Endothelial cell of umbilical vein (primary cell): ENCODE measurements around the gene STX4. TPM values are rescaled to one million over a fixed set of nuclear protein-coding genes. Genes with fewer than 3 reads are reported as not detected.

Experiments used
- BruUV-seq: library from RNA; stranded (reverse); fragments of 400-500 nt; replicated peaks from 2 replicates; lab custom pipeline; 2021; lab: Mats Ljungman, UMichigan
- CTCF ChIA-PET: fragments of 300-600, 350-600 bp; sonication (Branson Sonifier 250); formaldehyde crosslinking; loops from one replicate; lab custom pipeline; 2021; ENCODE audit warnings: antibody characterized with exemption, inconsistent platforms; lab: Charles Lee
- POLR2A ChIA-PET: fragments of 300-600, 350-600 bp; sonication (Branson Sonifier 250); formaldehyde crosslinking; loops from one replicate; lab custom pipeline; 2021; ENCODE audit warnings: antibody characterized with exemption, inconsistent platforms; lab: Charles Lee
- DNase-seq: peaks from one replicate; pipeline ENCODE4 v3.0.0-alpha.2; 2011; ENCODE audit warnings: low read depth, low spot score
- FAIRE-seq: peaks from 2 replicates; lab custom pipeline; 2011; peaks lifted over from hg19 to GRCh38; lab: Jason Lieb, UNC
- H2AFZ ChIP-seq: 2 replicates; pipeline ENCODE4 v1.6.0; 2012; ENCODE audit warnings: low read depth, low read length, control low read depth, inconsistent platforms
- H3K27ac ChIP-seq: 2 replicates; pipeline ENCODE4 v1.5.1; 2011; ENCODE audit warnings: low read depth, mild to moderate bottlenecking, control low read depth, low read length, moderate library complexity; ENCODE audit not compliant: insufficient read depth
- H3K27me3 ChIP-seq, 2 experiments: 2 replicates each; pipeline versions ENCODE4 v1.6.0 to v1.6.1; 2011; ENCODE audit warnings: low read length in 2 of 2, mixed read lengths in 1 of 2; ENCODE audit not compliant: control insufficient read depth in 2 of 2, insufficient read depth in 2 of 2
- H3K36me3 ChIP-seq, 2 experiments: 2 replicates in 1 of 2; 3 replicates in 1 of 2; pipeline ENCODE4 v1.5.1; 2011; ENCODE audit warnings: low read length in 2 of 2, mild to moderate bottlenecking in 1 of 2, moderate library complexity in 1 of 2; ENCODE audit not compliant: control insufficient read depth in 2 of 2, insufficient read depth in 2 of 2; ENCODE audit errors: extremely low read depth in 1 of 2
- H3K4me1 ChIP-seq: 3 replicates; pipeline ENCODE4 v1.5.1; 2011; ENCODE audit warnings: mild to moderate bottlenecking, low read length; ENCODE audit not compliant: control insufficient read depth, insufficient read depth; ENCODE audit errors: extremely low read depth
- H3K4me2 ChIP-seq: 2 replicates; pipeline ENCODE4 v1.6.1; 2011; ENCODE audit warnings: low read length, control low read depth, mixed read lengths; ENCODE audit not compliant: insufficient read depth
- H3K4me3 ChIP-seq, 3 experiments: fragments of 200-600 bp in 1 of 3; sonication (generic), shearing (Covaris generic) in 1 of 3; replicated peaks in 1 of 3; 2 replicates each; pipeline ENCODE4 v1.5.1; 2011 to 2016; ENCODE audit warnings: control low read depth in 3 of 3, low read length in 3 of 3, mild to moderate bottlenecking in 2 of 3, inconsistent platforms in 1 of 3, low read depth in 1 of 3, moderate library complexity in 1 of 3; ENCODE audit not compliant: insufficient read depth in 1 of 3
- H3K79me2 ChIP-seq: 2 replicates; pipeline ENCODE4 v1.6.0; 2012; ENCODE audit warnings: low read length, inconsistent platforms; ENCODE audit not compliant: control insufficient read depth, insufficient read depth
- H3K9ac ChIP-seq: replicated peaks from 2 replicates; pipeline ENCODE3; 2011; ENCODE audit warnings: low read length, control low read depth; ENCODE audit not compliant: insufficient read depth; ENCODE audit errors: extremely low read depth
- H3K9me1 ChIP-seq: replicated peaks from 3 replicates; pipeline ENCODE4 v1.6.0; 2011; ENCODE audit warnings: mild to moderate bottlenecking, low read length; ENCODE audit not compliant: control insufficient read depth, insufficient read depth; ENCODE audit errors: extremely low read depth
- H3K9me3 ChIP-seq: replicated peaks from 2 replicates; pipeline ENCODE4 v1.5.1; 2012; ENCODE audit warnings: low read length, inconsistent platforms; ENCODE audit not compliant: control insufficient read depth, insufficient read depth
- H4K20me1 ChIP-seq: replicated peaks from 2 replicates; pipeline ENCODE3; 2011; ENCODE audit warnings: mild to moderate bottlenecking, low read length; ENCODE audit not compliant: control insufficient read depth, insufficient read depth; ENCODE audit errors: extremely low read depth
- EZH2 ChIP-seq: IDR thresholded peaks from 2 replicates; pipeline ENCODE4 v1.6.1; 2012; ENCODE audit warnings: borderline replicate concordance, low read depth, mild to moderate bottlenecking, moderate library complexity, low read length, inconsistent platforms; ENCODE audit not compliant: severe bottlenecking
- FOS ChIP-seq: IDR thresholded peaks from 2 replicates; pipeline ENCODE4 v1.6.1; 2011; ENCODE audit warnings: mild to moderate bottlenecking, low read length, moderate library complexity, borderline replicate concordance; ENCODE audit not compliant: insufficient read depth
- JUN ChIP-seq: IDR thresholded peaks from 2 replicates; pipeline ENCODE4 v1.6.1; 2011; ENCODE audit warnings: borderline replicate concordance, low read depth; ENCODE audit not compliant: insufficient read length, insufficient read depth
- MYC ChIP-seq: IDR thresholded peaks from one replicate; pipeline ENCODE4 v1.6.1; 2011; ENCODE audit warnings: mild to moderate bottlenecking, low read depth, low read length
- dilution Hi-C: fragments of 300-500 bp; cut with MboI; formaldehyde crosslinking; loops from one replicate; pipeline ENCODE4 v1.15.0; 2019; ENCODE audit warnings: low sequenced_read_pairs; ENCODE audit not compliant: extremely low pct_ligation_motif_present
- intact Hi-C: fragments of 100-400 bp; cut with micrococcal nuclease; formaldehyde crosslinking; loops from one replicate; pipeline ENCODE4 v1.10.0; 2022
- polyA plus RNA-seq, 4 experiments: library from polyadenylated mRNA; depleted of rRNA in 3 of 4; stranded (reverse) in 3 of 4; unstranded in 1 of 4; fragments of >200 nt; gene quantifications; 2 replicates each; pipeline versions ENCODE4 v1.2.1 to v1.2.3, GENCODE V29; 2011 to 2012; ENCODE audit warnings: missing spikeins in 1 of 4
- total RNA-seq: library from RNA; stranded (reverse); gene quantifications from 2 replicates; pipeline ENCODE4 v1.2.3, GENCODE V29; 2021
- TF ChIP-seq, protein P1 (sequence below), 2 donors: IDR thresholded peaks; 1 replicate in 1 of 2; 2 replicates in 1 of 2; pipeline ENCODE4 v1.5.1; 2011; ENCODE audit warnings: low read length in 2 of 2, mild to moderate bottlenecking in 2 of 2, moderate library complexity in 2 of 2, control low read depth in 1 of 2, inconsistent platforms in 1 of 2, low read depth in 1 of 2; ENCODE audit not compliant: insufficient read depth in 1 of 2; ENCODE audit errors: extremely low read depth in 1 of 2

Gene STX4
- total and polyA plus RNA-seq, 2 donors (not counting 3 experiments of a cell fraction or from before 2014, with no cell fraction given), result 49.5 to 65.2 TPM

DNA sequence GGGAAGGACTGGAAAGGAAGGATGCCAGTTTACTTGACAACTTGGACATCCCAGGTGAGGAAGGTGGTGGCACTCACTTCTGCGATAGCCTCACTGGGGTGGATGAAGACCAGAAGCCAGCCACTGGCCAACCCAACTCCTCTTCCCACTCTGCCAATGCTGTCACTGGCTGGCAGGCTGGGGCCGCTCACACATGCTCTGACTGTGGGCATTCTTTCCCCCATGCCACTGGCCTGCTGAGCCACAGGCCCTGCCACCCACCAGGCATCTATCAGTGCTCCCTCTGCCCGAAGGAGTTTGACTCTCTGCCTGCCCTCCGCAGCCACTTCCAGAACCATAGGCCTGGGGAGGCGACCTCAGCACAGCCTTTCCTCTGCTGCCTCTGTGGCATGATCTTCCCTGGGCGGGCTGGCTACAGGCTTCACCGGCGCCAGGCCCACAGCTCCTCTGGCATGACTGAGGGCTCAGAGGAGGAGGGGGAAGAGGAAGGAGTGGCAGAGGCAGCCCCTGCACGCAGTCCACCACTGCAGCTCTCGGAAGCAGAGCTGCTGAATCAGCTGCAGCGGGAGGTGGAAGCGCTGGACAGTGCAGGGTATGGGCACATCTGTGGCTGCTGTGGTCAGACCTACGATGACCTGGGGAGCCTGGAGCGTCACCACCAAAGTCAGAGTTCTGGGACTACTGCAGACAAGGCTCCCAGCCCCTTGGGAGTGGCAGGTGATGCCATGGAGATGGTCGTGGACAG is 45.4 kb downstream of the STX4 start:
- Histone ChIP-seq H3K36me3 (peaks cover 3 to 37% of the 10 kb centered on the region in 2 experiments), H3K9me1 (no peaks in the 10 kb centered on the region), H3K4me1 (peaks cover 4% of the 10 kb centered on the region), H4K20me1 (no peaks in the 10 kb centered on the region), H3K9me3 (no peaks in the 10 kb centered on the region), H3K9ac (no peak overlapping the region), H2AFZ (no peak overlapping the region), H3K27ac (no peak overlapping the region), H3K27me3 (no peaks in the 10 kb centered on the region), H3K79me2 (peaks cover 26% of the 10 kb centered on the region), H3K4me2 (no peak overlapping the region), H3K4me3 (no peak overlapping the region)
- DNase-seq (no peak), FAIRE-seq (no peak)
- dilution Hi-C loops, result no loop called here
- no peak for TF ChIP-seq JUN
- TF ChIP-seq, protein P1, sequence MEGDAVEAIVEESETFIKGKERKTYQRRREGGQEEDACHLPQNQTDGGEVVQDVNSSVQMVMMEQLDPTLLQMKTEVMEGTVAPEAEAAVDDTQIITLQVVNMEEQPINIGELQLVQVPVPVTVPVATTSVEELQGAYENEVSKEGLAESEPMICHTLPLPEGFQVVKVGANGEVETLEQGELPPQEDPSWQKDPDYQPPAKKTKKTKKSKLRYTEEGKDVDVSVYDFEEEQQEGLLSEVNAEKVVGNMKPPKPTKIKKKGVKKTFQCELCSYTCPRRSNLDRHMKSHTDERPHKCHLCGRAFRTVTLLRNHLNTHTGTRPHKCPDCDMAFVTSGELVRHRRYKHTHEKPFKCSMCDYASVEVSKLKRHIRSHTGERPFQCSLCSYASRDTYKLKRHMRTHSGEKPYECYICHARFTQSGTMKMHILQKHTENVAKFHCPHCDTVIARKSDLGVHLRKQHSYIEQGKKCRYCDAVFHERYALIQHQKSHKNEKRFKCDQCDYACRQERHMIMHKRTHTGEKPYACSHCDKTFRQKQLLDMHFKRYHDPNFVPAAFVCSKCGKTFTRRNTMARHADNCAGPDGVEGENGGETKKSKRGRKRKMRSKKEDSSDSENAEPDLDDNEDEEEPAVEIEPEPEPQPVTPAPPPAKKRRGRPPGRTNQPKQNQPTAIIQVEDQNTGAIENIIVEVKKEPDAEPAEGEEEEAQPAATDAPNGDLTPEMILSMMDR (IDR thresholded peaks at IDR 0.05; ENCODE audit: extremely low read depth in 1 of 2, insufficient read depth in 1 of 2, low read depth in 1 of 2, low read length in 2 of 2), result no peak
- no peak for TF ChIP-seq EZH2
- TF ChIP-seq FOS, result no peak
- no peak for TF ChIP-seq MYC
- CTCF ChIA-PET, result no interaction called here
- POLR2A ChIA-PET, result no interaction called here
- BruUV-seq, result no TSS peak
- intact Hi-C loops, result loop anchor here (10.0 kb wide), 1 partner anchor 786 kb away; no protein-coding TSS in a partner anchor
